RKO (cell line): Measurements from ENCODE around the gene IFRD2.

Experiments
- DNase-seq: peaks from one replicate; pipeline ENCODE4 v3.0.0-alpha.2; 2016; ENCODE audit warnings: low spot score

Gene IFRD2, protein sequence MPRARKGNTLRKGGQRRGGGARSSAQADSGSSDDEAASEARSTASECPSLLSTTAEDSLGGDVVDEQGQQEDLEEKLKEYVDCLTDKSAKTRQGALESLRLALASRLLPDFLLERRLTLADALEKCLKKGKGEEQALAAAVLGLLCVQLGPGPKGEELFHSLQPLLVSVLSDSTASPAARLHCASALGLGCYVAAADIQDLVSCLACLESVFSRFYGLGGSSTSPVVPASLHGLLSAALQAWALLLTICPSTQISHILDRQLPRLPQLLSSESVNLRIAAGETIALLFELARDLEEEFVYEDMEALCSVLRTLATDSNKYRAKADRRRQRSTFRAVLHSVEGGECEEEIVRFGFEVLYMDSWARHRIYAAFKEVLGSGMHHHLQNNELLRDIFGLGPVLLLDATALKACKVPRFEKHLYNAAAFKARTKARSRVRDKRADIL

DNA sequence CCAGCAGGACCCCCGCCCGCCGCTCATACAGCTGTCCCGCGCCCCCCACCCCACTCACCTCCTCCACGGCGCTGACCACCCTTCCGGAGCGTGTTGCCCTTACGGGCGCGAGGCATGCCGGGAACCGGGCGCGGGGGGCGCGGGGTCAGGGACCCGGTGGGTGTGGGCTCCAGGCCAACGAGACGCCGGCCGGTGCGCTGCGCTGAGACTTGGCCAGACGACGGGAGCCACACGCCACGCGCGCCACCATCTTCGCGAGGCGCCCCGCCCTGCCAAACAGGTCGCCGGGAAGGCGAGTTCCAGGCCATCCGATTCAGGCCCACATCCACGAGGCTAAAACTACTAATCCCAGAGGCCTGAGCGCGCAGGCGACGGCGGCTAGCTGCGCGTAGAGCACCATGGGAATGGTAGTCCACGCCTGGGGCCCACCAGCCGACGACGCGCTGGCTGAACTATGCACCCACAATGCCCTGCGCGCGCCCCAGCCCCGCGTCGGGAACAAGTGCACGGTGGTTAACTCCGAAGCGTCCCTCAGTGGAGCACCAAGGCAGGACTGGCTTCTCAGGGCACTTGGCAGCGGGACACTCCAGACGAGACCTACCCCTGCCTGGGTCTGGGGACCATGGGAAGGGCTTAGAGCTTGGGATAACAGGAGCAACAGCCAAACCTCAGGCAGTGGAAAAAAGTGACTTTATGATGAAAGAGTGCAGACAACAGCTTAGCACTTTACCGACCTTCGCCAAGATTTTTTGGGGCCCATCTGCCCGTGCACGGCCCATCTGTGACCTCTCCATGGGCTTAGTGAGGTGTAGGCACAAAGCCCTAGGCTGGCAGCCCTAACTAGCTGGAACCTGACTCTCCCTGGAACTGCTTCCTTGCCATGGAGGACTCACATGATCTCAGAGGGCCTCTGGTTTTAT, at the start of gene IFRD2:
IFRD2 (minus strand) TSS at position 271 of the 920 bp plus-strand sequence; CDS start at position 116, 155 bp downstream.
- peak; percentile 98 for DNase-seq

- no peak for DNase-seq
Measured at GRCh38 chr3:50341537-50341936, 49.3 kb upstream of the IFRD2 start.

DNA sequence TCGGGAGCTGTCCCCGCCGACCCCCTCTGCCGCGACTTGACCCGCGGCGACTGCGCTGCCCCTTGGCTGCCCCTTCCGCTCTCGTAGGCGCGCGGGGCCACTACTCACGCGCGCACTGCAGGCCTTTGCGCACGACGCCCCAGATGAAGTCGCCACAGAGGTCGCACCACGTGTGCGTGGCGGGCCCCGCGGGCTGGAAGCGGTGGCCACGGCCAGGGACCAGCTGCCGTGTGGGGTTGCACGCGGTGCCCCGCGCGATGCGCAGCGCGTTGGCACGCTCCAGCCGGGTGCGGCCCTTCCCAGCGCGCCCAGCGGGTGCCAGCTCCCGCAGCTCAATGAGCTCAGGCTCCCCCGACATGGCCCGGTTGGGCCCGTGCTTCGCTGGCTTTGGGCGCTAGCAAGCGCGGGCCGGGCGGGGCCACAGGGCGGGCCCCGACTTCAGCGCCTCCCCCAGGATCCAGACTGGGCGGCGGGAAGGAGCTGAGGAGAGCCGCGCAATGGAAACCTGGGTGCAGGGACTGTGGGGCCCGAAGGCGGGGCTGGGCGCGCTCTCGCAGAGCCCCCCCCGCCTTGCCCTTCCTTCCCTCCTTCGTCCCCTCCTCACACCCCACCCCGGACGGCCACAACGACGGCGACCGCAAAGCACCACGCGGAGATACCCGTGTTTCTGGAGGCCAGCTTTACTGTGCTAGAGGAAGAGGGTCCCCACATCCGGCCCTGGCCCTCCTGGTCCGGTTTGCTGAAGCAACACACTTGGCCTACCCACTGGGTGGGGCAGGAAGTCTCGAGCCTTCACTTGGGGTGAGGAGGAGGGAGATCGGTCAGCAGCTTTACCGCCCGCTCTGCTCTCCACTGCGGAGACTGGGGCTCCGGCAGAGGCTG, 48.5 kb upstream of the IFRD2 start, which contains the start of gene RASSF1:
RASSF1 (minus strand) TSS at position 389 of the 882 bp plus-strand sequence; CDS start at position 358, 31 bp downstream.
- DNase-seq = no peak

- DNase-seq = no peak
Measured at GRCh38 chr3:50340147-50340447, 47.9 kb upstream of the IFRD2 start.

GRCh38 chr3:50339485-50340146, 47.4 kb upstream of the IFRD2 start:
- DNase-seq = no peak

- no peak for DNase-seq
Measured at GRCh38 chr3:50338965-50339364, 46.7 kb upstream of the IFRD2 start.

DNA sequence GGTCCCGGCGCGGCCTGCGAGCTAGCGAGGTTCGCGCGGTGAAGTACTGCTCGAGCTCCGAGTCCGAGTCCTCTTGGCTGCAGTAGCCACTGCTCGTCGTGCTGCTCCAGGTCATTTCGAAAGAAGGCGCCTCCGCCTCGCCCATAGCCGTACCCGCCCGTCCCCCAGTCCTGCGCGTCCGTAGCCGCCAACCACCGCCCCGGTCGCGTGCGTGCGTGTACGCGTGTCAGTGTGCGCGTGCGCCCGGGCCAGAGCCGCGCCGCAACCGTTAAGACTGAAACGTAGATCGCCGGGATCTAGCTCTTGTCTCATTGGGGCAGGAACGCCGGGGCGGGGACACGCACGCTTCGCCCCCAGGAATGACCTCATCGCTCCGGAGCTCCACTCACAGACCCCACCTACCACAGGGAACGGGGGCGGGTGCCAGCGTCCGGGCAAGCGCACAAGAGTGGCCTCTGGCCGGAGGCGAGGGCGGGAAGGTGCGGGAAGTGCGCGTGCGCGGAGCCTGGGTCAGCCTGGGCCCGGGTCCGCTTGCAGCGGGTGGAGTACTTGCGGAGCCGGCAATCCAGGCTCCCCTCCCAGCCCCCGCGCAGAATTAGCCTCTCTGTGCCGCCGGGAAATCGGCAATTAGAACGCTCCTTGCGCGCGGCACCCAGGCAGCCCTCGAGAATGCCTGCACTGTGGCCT, 45.1 kb upstream of the IFRD2 start:
- peak; percentile 99 for DNase-seq

- DNase-seq = peak; percentile 62
Measured at GRCh38 chr3:50336452-50337174, 44.4 kb upstream of the IFRD2 start.

- DNase-seq = no peak
Measured at GRCh38 chr3:50334339-50335075, 42.3 kb upstream of the IFRD2 start.

- DNase-seq = no peak
Measured at GRCh38 chr3:50333744-50334328, 41.6 kb upstream of the IFRD2 start.

- DNase-seq = no peak
Measured at GRCh38 chr3:50331364-50331907, 39.2 kb upstream of the IFRD2 start.

- no peak for DNase-seq
Measured at GRCh38 chr3:50330330-50330729, 38.1 kb upstream of the IFRD2 start.

- peak; percentile 97 for DNase-seq
Measured at GRCh38 chr3:50327943-50328691, 35.9 kb upstream of the IFRD2 start, which contains the start of gene TUSC2. TUSC2 (minus strand) TSS chr3:50328223; CDS start chr3:50328099, 124 bp downstream.

- no peak for DNase-seq
Measured at GRCh38 chr3:50327129-50327528, 34.9 kb upstream of the IFRD2 start.

- no peak for DNase-seq
Measured at GRCh38 chr3:50326182-50326541, 33.9 kb upstream of the IFRD2 start.

DNA sequence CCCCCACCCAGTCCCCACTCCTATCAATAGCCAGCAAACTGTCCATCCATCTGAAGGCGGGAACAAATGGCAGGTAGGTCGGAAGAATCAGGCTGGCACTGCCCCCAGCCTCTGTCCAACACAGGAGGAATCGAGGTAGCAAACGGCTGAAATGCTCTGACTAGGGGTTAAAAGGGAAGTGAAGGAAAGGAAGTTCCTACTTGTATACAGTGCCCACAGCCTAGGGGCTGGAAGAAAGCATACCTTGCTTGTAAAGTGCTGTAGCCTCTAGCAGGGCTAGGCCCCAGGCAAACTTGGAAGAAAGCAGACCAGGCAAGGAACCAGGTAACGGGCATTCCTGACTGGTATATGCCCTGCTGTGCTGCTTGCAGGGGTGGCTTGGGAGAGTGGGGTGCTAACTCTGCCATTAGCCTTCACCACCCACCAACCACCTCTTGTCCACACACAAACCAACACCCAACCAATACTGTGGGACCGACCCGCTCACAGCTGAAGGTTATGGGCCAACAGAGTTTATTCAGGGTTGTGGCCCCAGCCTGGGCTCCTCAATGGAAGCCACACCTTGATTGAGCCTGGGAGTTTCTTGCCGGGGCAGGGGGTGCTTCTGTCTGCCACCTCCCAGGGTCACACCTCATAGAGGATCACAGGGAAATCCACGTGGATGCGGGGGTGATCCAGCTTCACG, 33.4 kb upstream of the IFRD2 start:
- no peak for DNase-seq

DNA sequence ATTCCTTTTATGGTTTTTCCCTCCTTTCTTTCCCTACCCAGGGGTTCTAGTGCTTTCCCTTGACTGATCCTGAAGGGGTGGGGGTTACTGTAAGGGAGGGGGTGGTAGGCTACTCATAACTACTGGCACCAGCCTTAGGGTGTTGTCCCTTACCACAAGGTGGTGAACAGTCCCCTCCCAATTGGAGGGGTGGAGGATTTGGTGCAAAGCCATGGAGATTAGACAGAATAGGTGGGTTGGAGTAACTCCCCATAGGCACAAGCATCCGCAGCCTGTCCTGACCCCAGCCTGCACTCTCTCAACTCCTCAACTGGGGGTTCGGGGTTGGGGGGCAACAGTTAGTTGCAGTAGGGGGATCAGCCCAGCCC, 32.9 kb upstream of the IFRD2 start:
- no peak for DNase-seq
